GM19023 (cell line): Measurements from ENCODE around the gene BACH1.

Experiments used
- ATAC-seq: cut with Tn5 transposase; IDR thresholded peaks from one replicate; pipeline ENCODE4 v1.9.1; 2021; ENCODE audit warnings: mild to moderate bottlenecking, moderate library complexity; ENCODE audit not compliant: unreplicated experiment

The BACH1 gene

GRCh38 chr21:29290240-29290639, 8.5 kb upstream of the BACH1 start:
- no peak for ATAC-seq

GRCh38 chr21:29293495-29293894, 5.2 kb upstream of the BACH1 start:
- peak; percentile 74 for ATAC-seq

DNA sequence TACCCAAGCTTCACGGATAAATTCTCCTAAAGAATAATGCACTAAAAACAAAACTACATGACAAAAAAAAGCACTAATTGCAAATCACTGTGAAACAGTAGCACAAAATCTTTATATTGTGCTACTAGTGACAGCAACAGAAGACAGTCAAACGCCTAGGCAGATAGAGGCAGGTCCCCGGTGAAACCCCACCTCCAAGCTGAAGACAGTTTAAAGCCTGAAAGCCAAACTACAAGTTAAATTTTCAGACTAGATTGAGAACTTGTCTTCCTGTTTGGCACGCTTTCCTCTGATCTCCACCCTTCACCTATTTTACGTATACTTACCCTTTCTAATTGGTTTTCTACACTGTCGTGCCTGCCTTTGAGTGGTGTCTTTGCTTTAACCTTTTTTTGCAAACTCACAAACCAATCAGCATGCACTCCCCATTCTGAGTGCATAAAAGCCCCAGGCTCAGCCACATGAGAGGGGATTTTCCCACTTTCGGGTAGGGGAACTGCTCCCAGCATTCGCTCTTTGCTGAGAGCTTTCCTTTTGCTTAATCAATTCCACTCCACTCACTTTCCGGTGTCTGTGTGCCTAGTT, 3.6 kb upstream of the BACH1 start:
- ATAC-seq = no peak

- ATAC-seq = no peak
These were observed 2.3 kb upstream of the BACH1 start for GRCh38 chr21:29296446-29296845.

GRCh38 chr21:29297483-29298347, 1.0 kb upstream of the BACH1 start:
- no peak for ATAC-seq

DNA sequence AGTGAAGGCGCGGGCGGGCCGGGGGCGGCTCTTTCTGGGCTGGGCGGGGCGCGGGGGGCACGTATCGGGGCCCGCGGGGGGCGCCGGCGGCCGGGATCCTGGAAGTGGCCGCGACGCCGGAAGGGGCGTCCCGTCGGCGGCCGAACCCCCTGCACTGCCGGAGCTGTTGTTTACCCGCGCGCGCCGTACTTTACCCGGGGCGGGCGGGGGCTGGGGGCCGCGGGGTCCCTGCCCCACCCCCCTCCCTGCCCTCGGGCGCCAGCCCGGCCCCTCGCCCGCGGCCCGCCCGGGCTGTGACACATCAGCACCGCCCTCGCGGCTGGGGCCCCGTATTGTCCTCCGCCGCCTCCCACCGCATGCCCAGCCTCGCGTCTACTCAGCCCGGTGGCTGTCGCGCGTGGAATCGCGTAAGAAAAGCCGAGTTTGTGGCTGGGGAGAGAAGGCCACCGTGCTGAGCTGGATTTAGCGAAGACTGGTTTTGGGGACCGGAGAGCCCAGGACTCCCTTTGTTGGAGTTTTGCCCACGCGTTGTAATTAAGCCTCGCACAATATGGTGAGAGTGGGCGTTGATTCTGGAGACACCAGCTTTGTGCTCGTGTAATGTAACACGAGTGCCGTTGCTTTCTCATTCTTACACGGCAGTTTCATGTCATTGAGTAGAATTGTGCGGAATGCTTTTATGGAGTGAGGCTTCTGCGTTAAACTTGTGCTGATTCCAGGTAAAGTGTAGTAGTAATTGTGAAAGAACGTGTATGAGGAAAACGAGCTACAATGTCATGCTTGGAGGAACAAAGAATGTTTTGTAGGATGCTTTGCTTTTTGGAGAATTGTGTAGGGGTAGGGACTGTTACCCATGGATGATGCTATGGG, 559 bp downstream of the BACH1 start:
- ATAC-seq = peak; percentile 21

DNA sequence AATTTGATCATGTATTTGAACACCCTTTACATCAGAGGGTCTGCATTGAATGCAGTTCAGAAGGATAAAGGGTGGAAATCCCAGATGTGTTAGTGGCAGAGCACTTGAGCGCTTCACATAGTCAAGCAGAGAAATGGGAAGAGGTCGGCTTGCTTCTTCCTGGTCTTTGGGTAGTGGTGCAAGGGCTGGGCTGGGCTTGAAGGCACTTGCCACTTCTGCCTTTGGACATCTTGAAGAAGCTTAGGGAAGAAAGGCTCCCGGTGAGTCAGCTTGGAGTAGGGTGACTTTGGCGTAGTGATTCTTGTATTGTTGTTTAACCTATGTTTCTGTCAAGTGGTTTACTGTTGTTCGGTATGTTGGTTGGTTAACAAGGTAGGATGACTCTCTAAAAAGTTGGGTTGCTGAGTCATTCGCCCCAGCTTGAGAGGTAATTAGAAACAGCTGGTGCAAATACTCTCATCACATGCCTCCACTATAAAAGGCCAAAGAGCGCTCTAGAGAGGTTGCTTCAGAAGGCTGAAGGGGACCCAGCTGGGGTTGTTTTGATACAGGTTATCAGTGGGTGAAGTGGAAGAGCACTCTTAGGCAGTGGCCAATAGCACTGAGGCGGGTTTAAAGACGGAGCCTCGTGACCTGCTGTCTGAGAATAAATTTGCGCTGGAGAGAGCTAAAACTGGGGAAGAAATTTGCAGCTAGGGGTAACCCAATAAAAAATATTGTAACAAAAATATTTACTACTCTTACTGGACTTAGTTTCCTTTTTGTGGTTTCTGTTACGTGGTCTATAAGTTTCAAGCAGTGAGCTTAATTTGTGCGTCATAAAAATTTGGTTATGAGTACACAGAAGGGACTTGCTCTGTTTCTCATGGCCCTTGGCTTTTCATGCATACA, 1.4 kb downstream of the BACH1 start:
- peak; percentile 68 for ATAC-seq

- no peak for ATAC-seq
These were observed 2.1 kb downstream of the BACH1 start for GRCh38 chr21:29300807-29301138.

DNA sequence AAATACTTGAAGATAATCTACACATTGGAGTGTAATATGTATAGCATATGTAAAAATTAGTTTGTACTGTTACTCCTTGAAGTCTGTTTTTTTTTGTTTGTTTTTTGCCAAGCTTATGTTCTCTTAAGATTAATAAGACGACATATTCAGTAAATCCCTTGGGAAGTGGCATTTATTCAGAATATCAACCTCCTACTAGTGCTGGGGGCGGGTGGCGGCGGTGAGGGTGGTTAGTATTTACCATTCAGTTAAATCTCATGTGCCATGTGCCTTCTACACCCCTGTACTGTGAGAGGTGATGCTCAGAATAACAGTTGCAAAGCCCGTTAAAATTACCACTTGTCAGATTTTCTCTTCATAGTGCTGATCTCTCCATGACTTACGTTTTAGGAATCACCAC, 3.0 kb downstream of the BACH1 start:
- no peak for ATAC-seq

- ATAC-seq = no peak
These were observed 3.7 kb downstream of the BACH1 start for GRCh38 chr21:29302359-29302875.

DNA sequence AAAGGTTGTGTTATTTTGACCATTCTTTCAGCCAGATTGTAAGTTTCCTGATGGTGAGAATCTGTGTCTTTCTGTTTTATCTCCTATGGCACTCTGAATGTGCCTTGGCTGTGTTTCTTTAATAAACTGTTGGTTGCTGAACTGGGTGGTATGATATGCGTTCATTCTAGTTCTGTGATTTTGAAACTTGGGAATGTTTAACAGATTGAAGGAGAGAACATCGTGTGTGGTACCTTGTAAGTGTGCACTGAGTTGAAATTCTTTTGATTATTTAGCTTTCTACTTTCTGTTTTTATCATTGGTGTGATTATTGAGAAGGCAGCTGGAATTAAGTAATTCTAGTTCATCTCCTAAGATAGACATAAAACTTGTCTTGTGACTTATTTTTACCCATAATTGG, 4.6 kb downstream of the BACH1 start:
- no peak for ATAC-seq

DNA sequence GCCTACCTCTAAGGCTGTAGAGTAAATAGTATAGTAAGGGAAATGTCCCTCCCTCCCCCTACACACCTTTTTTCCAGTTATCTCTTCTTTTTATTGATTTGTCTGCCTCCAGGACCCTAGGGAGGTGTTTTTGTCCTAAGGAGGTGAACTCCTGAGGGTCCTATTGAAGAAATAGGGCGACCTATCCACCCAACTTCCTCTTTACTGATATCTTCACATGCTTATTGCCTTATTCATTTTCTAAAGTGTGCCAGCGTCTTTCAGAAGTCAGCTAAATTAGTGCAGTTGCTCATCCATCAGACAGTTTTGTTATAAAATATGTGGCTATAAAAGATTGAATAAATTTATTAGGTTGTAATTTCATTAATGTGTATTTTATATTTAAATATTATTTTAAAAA, 5.9 kb downstream of the BACH1 start:
- no peak for ATAC-seq

DNA sequence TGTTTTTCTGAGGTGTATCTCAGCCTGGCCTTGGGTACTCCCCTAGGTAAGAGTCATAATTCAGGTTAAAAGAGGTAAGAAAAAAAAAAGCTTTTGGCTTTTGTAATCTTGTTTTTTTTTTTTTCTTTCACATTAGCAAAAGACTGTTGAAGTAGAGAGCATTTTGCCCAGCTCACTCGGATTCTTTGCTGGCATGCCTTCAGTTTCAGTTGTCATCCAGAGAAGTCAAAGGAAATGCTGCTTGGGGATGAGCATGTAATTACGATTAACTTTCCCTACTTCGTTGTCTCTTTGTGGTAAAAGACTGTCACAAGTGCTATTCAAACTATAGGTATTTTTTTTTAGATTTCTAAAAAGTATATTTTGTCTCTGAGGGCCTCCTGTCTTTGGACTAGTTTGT, 6.3 kb downstream of the BACH1 start:
- ATAC-seq = no peak

DNA sequence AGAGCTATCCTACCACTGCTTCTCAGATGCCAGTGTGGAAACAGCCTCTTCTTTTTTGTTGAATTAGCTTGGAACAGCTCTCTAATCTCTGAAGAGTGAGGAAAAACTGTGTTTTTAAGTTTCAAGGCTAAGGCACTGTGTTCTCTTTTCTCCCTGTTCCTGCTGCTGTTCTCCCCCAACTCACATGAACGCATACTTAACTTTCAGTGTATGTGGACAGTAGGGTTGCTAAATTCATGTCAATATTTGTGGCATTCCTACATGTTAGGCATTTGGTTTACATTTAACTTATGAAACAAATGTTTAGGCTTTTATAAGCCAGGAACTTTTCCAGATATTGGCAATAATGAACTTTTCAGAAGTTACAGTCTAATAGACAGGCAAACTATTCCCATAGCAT, 6.8 kb downstream of the BACH1 start:
- ATAC-seq = no peak

GRCh38 chr21:29306920-29307319, 8.2 kb downstream of the BACH1 start:
- no peak for ATAC-seq

DNA sequence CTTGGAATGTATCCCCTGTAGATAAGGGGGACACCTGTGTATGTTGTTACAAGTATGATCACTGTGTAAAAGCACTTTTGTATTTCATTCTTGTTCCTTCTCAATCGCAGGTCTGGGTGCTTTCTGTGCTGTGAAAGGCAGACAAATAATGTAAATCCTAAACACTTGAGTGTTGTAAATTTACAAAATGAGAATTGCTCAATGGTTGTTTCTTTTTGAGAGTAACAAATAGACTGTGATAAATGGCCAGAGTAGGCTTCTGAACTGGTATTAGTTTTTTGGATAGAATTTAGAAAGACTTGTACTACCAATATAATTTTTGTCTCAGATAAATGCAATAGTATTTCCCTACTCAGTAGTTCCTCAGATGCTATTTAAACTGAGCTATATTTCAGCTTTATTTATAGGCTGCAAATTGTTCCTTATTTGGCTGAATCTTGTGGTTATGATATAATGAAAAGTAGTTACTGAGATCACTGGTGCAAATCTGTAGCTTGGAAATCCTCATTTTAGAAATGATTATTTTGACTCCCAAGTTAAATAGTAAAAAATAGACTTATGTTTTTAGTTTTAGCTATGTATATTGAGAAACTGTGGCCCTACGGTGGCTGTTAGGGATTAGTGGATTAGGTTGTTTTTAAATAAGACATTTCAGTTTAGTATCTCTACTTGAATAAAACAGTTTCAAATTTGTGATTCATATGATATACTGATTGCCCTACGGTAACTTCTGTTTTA, 9.2 kb downstream of the BACH1 start:
- ATAC-seq = no peak

- ATAC-seq = no peak
These were observed 9.7 kb downstream of the BACH1 start for GRCh38 chr21:29308456-29308783.

GRCh38 chr21:29309703-29310102, 11.0 kb downstream of the BACH1 start:
- ATAC-seq = no peak

DNA sequence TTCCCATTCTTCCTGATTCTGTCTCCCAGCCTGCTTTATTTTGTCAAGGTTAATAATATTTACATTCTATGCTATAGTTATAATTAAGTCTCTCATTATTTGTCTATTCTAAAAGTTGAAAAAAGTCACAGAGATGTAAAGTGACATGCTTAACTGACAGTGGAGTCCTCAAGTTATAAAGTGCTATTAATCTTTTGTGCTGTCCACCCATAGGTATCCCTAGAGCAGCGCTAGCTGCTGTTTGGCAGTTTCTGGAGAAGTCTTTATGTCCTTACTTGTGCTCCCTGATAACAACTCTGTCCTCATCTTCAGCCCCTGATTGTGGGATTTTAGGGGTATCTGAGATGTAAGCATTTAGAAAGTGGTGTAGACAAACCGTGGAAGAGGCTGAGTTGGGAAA, 13.1 kb downstream of the BACH1 start:
- ATAC-seq = no peak

DNA sequence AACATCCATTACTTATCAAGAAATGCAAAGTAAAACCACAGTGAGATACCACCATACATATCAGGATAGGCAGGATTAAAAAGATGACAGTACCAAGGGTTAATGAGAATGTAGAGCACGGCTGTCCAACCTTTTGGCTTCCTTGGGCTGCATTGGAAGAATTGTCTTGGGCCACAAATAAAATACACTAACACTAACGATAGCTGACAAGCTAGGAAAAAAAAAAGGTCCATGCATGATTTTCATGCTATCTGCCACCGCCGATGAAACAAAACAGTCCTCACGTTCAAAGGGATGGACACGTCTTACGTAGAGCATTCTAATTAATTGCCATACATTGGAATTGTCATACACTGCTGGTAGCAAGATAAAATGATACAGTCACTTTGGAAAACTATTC, 14.3 kb downstream of the BACH1 start:
- ATAC-seq = no peak
